OCI-LY3 (cell line): Measurements from ENCODE around the gene TAF4.

Source experiments
- H2AFZ ChIP-seq: fragments of 200-600, 300-600 bp; shearing (Covaris generic); 2 replicates; pipeline ENCODE4 v1.6.0; 2014; ENCODE audit warnings: antibody characterized with exemption, low read depth, low read length
- H3K27ac ChIP-seq: fragments of 200-600, 300-600 bp; sonication (generic); 2 replicates; pipeline ENCODE4 v1.5.1; 2014; ENCODE audit warnings: mild to moderate bottlenecking, low read length, moderate library complexity, mixed read lengths
- H3K27me3 ChIP-seq: fragments of 200-600, 300-600 bp; sonication (generic); 2 replicates; pipeline ENCODE4 v1.6.1; 2014; ENCODE audit warnings: low read depth, low read length, mixed read lengths
- H3K36me3 ChIP-seq: fragments of 200-600, 300-600 bp; sonication (generic); replicated peaks from 2 replicates; pipeline ENCODE3; 2014; ENCODE audit warnings: low read depth, low read length, mixed read lengths
- H3K4me1 ChIP-seq: fragments of 300-600, 200-600 bp; sonication (generic); 2 replicates; pipeline ENCODE4 v1.6.1; 2014; ENCODE audit warnings: low read length, mixed read lengths
- H3K4me2 ChIP-seq: fragments of 200-600, 300-600 bp; sonication (generic); 2 replicates; pipeline ENCODE4 v1.6.1; 2014; ENCODE audit warnings: low read length, mixed read lengths
- H3K4me3 ChIP-seq: fragments of 300-600, 200-600 bp; sonication (generic); 2 replicates; pipeline ENCODE4 v1.5.1; 2014; ENCODE audit warnings: antibody characterized with exemption, mild to moderate bottlenecking, low read length, moderate library complexity
- H3K79me2 ChIP-seq: fragments of 300-600, 200-600 bp; shearing (Covaris generic); 2 replicates; pipeline ENCODE4 v1.6.1; 2014; ENCODE audit warnings: mild to moderate bottlenecking, low read length, mixed read lengths
- H3K9ac ChIP-seq: fragments of 300-600, 200-600 bp; shearing (Covaris generic); 2 replicates; pipeline ENCODE4 v1.6.0; 2014; ENCODE audit warnings: mild to moderate bottlenecking, low read length, moderate library complexity
- H3K9me3 ChIP-seq: fragments of 200-600, 300-600 bp; shearing (Covaris generic); 2 replicates; pipeline ENCODE4 v1.6.1; 2014; ENCODE audit warnings: low read length, mixed read lengths; ENCODE audit not compliant: insufficient read depth
- H4K20me1 ChIP-seq: fragments of 200-600, 300-600 bp; sonication (generic); 2 replicates; pipeline ENCODE4 v1.6.1; 2016; ENCODE audit warnings: low read length, mixed read lengths; ENCODE audit not compliant: insufficient read depth
- CTCF ChIP-seq: fragments of 200-600, 300-600 bp; sonication (generic); IDR thresholded peaks from 2 replicates; pipeline ENCODE4 v1.5.1; 2014; ENCODE audit warnings: antibody characterized with exemption, low read length, low read depth
- EZH2phosphoT487 ChIP-seq: fragments of 200-600 bp; shearing (Covaris generic); IDR thresholded peaks from 2 replicates; pipeline ENCODE4 v1.6.1; 2018; ENCODE audit warnings: antibody characterized with exemption, mixed run types, low read depth

TAF4 gene

GRCh38 chr20:61926253-61926613 is 139.4 kb downstream of the TAF4 start:
- Histone ChIP-seq H3K27me3 (no peaks in the 10 kb centered on the region), H3K27ac (no peak overlapping the region), H3K36me3 (no peaks in the 10 kb centered on the region), H4K20me1 (no peaks in the 10 kb centered on the region), H3K4me3 (no peak overlapping the region), H3K9ac (no peak overlapping the region), H3K4me1 (no peaks in the 10 kb centered on the region), H3K4me2 (no peak overlapping the region), H3K79me2 (no peaks in the 10 kb centered on the region), H3K9me3 (no peaks in the 10 kb centered on the region), H2AFZ (no peak overlapping the region)
- TF ChIP-seq EZH2phosphoT487 (no peak), CTCF (no peak)

- TF ChIP-seq EZH2phosphoT487 = no peak
- no peak for TF ChIP-seq CTCF
- H3K27me3 ChIP-seq = no peaks in the 10 kb centered on the region
- no peak overlapping the region for H2AFZ ChIP-seq
- H3K4me3 ChIP-seq = no peak overlapping the region
- no peaks in the 10 kb centered on the region for H3K9me3 ChIP-seq
- H3K79me2 ChIP-seq = no peaks in the 10 kb centered on the region
- no peaks in the 10 kb centered on the region for H3K36me3 ChIP-seq
- H3K9ac ChIP-seq = no peak overlapping the region
- H3K4me1 ChIP-seq = no peaks in the 10 kb centered on the region
- H4K20me1 ChIP-seq = no peaks in the 10 kb centered on the region
- no peak overlapping the region for H3K4me2 ChIP-seq
- no peak overlapping the region for H3K27ac ChIP-seq
Measured at GRCh38 chr20:61925555-61926252, 140.0 kb downstream of the TAF4 start.

- no peak overlapping the region for H3K9ac ChIP-seq
- no peaks in the 10 kb centered on the region for H3K36me3 ChIP-seq
- H3K4me1 ChIP-seq = no peaks in the 10 kb centered on the region
- H3K79me2 ChIP-seq = no peaks in the 10 kb centered on the region
- no peak for TF ChIP-seq CTCF
- no peak for TF ChIP-seq EZH2phosphoT487
- no peaks in the 10 kb centered on the region for H3K9me3 ChIP-seq
- H3K27ac ChIP-seq = no peak overlapping the region
- no peaks in the 10 kb centered on the region for H3K27me3 ChIP-seq
- H4K20me1 ChIP-seq = no peaks in the 10 kb centered on the region
- no peak overlapping the region for H3K4me3 ChIP-seq
- no peak overlapping the region for H2AFZ ChIP-seq
- H3K4me2 ChIP-seq = no peak overlapping the region
Measured at GRCh38 chr20:61924858-61925554, 140.7 kb downstream of the TAF4 start.
